Brain microvascular endothelial cell (primary cell): Measurements from ENCODE around the gene SP100.

Experiments used
- DNase-seq: peaks from one replicate; pipeline ENCODE4 v3.0.0-alpha.2; 2020
- H3K27ac ChIP-seq: fragments of 250-450 bp; sonication (Bioruptor Pico); 2 replicates; pipeline ENCODE4 v1.5.1; 2020; ENCODE audit warnings: mild to moderate bottlenecking, moderate library complexity
- H3K27me3 ChIP-seq: fragments of 250-450 bp; sonication (Bioruptor Pico); replicated peaks from 2 replicates; pipeline ENCODE4 v1.5.1; 2020; ENCODE audit warnings: mild to moderate bottlenecking
- H3K36me3 ChIP-seq: fragments of 250-450 bp; sonication (Bioruptor Pico); replicated peaks from 2 replicates; pipeline ENCODE4 v1.5.1; 2020; ENCODE audit warnings: mild to moderate bottlenecking
- H3K4me3 ChIP-seq: 2 replicates; pipeline ENCODE4 v1.5.1; 2011; ENCODE audit warnings: low read depth, mild to moderate bottlenecking, control low read depth, low read length, moderate library complexity
- in situ Hi-C: cut with HindIII; loops from 2 replicates; pipeline ENCODE4 v1.10.0; 2017; ENCODE audit warnings: low sequenced_read_pairs, low pct_ligation_motif_present
- TF ChIP-seq, protein P1 (sequence below): IDR thresholded peaks from 2 replicates; pipeline ENCODE4 v1.5.1; 2011; ENCODE audit warnings: low read depth, mild to moderate bottlenecking, moderate library complexity, low read length, control low read depth, inconsistent platforms; ENCODE audit errors: missing control alignments

SP100 gene

DNA sequence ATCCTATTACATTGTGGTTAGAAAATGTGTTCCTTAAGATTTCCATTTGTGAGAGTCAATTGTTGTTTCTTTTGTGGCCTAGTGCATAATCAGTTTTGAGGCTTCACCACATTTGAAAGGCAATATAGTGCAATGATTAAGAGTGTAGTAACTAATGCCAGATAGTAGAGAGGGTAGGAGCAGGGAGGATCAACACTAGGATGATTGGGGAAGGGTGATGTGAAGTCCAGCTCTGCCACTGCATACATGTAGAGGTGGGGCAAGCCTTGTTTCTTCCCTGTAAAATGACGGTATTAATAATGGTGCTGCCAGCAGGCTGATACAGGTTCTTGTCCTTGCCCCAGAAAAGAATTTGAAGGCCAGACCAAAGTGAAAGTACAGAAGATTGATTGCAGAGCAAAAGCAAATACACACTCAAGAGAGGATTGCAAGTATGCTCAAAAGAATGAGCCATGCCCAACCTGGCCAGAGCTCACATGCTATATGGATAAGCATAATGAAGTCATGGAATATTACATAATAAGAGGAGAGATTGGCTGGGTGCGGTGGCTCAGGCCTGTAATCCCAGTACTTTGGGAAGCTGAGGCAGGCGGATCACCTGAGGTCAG lies 8.0 kb downstream of the SP100 start:
- H3K4me3 ChIP-seq: no peak overlapping the region

DNA sequence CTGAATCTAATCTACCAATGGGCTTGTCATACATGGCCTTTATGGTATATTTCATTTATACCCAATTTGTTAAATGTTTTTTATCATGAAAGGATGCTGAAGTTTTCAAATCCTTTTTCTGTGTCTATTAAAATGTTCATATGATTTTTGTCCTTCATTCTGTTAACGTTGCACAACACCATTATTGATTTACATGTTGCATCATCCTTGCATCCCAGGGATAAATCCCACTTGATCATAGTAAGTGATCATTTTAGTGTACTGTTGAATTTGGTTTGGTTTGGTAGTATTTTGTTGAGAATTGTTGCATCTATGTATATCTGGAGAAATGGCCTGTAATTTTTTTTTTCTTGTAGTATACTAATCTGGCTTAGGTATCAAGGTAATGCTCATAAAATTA lies 9.4 kb downstream of the SP100 start:
- in situ Hi-C loops: no loop called here
- H3K36me3 ChIP-seq: peaks cover 16% of the 10 kb centered on the region
- no peak overlapping the region for H3K4me3 ChIP-seq
- H3K27me3 ChIP-seq: no peaks in the 10 kb centered on the region
- no peak for DNase-seq
- H3K27ac ChIP-seq: no peak overlapping the region
- TF ChIP-seq, protein P1, sequence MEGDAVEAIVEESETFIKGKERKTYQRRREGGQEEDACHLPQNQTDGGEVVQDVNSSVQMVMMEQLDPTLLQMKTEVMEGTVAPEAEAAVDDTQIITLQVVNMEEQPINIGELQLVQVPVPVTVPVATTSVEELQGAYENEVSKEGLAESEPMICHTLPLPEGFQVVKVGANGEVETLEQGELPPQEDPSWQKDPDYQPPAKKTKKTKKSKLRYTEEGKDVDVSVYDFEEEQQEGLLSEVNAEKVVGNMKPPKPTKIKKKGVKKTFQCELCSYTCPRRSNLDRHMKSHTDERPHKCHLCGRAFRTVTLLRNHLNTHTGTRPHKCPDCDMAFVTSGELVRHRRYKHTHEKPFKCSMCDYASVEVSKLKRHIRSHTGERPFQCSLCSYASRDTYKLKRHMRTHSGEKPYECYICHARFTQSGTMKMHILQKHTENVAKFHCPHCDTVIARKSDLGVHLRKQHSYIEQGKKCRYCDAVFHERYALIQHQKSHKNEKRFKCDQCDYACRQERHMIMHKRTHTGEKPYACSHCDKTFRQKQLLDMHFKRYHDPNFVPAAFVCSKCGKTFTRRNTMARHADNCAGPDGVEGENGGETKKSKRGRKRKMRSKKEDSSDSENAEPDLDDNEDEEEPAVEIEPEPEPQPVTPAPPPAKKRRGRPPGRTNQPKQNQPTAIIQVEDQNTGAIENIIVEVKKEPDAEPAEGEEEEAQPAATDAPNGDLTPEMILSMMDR: no peak

More for the DNA sequence above, 8.0 kb downstream of the SP100 start:
- TF ChIP-seq, protein P1: no peak
- DNase-seq: peak; percentile 50
- in situ Hi-C loops: no loop called here
- Histone ChIP-seq H3K27ac (peak overlapping the region; percentile 20), H3K36me3 (peaks cover 15% of the 10 kb centered on the region), H3K27me3 (no peaks in the 10 kb centered on the region)

DNA sequence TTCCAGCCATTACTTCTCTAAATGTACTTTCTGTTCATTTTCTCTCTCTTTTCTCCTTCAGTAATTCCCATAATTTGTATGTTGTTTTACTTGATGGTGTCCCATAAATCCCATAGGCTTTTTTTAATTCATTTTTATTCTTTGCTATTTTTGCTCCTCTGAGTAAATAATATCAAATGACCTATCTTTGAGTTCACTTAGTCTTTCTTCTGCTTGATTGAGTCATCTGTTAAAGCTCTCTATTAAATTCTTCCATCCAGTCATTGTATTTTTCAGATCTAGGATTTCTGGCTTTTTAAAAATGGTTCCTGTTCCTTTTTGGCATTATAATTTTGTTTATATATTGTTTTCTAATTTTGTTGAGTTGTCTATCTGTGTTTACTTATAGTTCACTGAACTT lies 13.5 kb downstream of the SP100 start:
- in situ Hi-C loops: no loop called here
- no peak for DNase-seq
- Histone ChIP-seq H3K4me3 (no peak overlapping the region), H3K36me3 (peaks cover 11% of the 10 kb centered on the region), H3K27ac (no peak overlapping the region), H3K27me3 (no peaks in the 10 kb centered on the region)
- TF ChIP-seq, protein P1: no peak

DNA sequence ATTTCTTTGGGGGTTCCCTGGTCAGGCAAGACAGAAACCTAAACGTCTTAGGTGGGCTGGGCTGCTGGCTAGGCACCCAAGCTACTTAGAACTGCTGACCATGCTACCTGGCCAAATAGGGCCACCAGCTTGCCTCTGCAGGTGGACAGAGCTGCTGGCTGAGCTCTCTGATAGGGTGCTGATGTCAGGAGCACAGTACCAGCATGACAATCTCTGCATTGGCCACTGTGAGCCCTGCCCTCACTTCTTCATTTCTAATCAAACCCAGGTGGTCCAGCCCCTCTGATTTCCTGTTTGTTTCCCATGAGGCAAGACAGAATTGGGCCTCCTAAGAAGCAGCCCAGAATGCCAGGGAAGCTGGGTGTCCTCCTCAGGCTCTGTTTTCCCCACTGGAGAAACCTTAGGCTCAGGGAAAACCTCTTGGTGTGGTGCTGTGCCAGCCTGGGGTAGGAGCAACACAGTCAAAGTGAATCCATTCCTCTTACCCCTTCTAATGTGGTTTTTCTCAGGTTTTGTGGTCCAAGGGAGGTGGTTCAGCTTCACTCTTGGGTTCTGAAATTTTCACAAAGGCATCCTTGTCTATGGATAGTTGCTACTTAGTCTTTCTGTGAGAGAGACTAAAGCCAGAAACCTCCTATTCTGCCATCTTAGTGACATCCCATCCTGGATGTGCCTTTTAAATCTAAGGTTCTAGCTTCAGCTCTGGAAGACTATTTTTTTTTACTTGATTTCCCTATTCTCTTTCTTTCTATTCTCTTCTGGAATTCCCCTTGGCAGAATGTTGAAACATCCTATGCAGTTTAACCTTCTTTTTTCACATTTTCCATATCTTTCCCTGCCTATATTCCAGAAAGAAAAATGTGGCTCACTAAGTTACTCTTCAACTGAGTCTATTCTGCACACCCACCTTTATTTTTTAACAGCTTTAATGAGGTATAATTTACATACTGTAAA lies 15.2 kb downstream of the SP100 start:
- no peaks in the 10 kb centered on the region for H3K27me3 ChIP-seq
- H3K36me3 ChIP-seq: peaks cover 12% of the 10 kb centered on the region
- in situ Hi-C loops: no loop called here
- TF ChIP-seq, protein P1: no peak
- no peak for DNase-seq
- H3K4me3 ChIP-seq: no peak overlapping the region
- H3K27ac ChIP-seq: no peak overlapping the region

DNA sequence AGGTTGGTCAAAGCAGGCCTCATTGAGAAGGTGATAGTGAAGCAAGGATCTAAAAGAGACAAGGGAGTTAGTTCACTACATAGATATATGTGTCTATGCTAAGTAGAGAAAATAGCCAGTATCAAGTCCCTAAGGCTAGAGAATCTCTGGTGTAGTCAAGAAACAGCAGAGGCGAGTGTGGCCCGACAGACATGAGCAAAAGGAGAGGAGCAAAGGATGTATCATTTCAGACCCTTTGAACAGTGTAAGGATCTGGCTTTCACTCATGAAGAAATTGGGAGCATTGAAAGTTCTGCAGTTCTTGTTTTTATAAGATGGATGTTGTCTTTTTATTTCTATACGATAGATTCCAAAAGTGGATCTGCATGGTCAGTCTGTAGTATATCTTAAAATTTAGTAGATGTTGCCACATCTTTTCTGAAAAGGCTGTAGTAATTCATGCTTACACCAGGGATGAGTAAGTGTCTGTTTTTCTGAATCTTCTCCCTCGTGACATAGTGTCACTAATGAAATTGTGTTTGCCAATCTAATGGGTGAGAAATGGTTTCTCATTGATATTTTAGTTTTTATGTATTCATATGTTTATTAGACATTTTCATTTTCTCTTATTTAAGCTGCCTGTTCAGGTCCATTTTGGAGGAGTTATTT lies 18.8 kb downstream of the SP100 start:
- TF ChIP-seq, protein P1: no peak
- no peak for DNase-seq
- Histone ChIP-seq H3K27me3 (no peaks in the 10 kb centered on the region), H3K27ac (no peak overlapping the region), H3K36me3 (peaks cover 4% of the 10 kb centered on the region), H3K4me3 (no peak overlapping the region)
- in situ Hi-C loops: no loop called here
